ENCODE data around the gene CEP85. TPM values are rescaled to one million over a fixed set of nuclear protein-coding genes. Genes with fewer than 3 reads are reported as not detected.
A peak's percentile ranks its signal among the peaks of the same experiment; 100 is the strongest.

Gene CEP85
- total and polyA plus RNA-seq, 9 of the 15 experiments (the other 6 are each of a cell fraction or from before 2014, with no cell fraction given) = 42.1 to 140 (median 92.6) TPM

DNA sequence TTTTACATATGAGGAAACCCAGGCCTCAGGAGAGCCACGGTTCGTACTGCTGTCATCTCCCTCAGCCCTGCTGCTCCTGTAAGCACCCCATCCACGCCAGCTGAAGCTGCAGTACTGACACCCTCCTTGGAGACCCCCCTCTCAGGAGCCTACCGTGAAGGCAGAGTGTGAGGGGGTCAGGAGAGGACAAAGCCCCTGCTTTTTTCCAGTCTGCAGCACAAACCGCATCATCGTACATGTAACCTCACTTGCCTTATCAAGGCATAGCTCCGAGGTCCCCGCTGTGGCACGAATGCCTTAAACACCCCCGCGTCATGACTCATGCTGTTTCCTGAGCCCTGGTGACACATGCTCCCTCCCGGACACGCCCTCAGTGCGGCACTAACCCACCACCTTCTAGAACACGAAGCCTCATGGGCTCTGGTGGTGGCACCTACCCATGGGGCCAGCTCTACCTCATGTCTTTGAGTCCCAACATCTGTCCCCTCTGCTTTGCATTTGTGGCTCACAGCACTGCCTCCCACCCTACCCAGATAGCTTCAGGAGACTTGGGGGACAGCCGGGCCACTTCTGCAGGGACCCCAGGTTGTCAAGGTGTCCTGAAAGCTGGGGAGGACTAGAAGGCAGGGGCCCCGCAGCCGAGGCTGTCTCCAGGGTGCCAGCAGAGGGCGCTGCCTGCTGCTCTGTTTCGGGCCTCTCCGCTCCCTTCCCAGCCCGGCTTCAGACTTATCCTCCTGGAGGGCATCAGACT is 50.8 kb downstream of the CEP85 start (continued):
- TF ChIP-seq, protein P1, sequence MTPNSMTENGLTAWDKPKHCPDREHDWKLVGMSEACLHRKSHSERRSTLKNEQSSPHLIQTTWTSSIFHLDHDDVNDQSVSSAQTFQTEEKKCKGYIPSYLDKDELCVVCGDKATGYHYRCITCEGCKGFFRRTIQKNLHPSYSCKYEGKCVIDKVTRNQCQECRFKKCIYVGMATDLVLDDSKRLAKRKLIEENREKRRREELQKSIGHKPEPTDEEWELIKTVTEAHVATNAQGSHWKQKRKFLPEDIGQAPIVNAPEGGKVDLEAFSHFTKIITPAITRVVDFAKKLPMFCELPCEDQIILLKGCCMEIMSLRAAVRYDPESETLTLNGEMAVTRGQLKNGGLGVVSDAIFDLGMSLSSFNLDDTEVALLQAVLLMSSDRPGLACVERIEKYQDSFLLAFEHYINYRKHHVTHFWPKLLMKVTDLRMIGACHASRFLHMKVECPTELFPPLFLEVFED (CRISPR knock-in tag; conservative IDR thresholded peaks at IDR 0.05) = peak; percentile 8; the same call in 1 of the 2 replicates
- TF ChIP-seq CEBPB (tag; IDR thresholded peaks at IDR 0.05) (peak; percentile 89), HNRNPL (IDR thresholded peaks at IDR 0.05; ENCODE audit: low read depth, low read length) (0 out of 2 replicates have a peak, but pooled peaks have one; percentile 35), SAFB (IDR thresholded peaks at IDR 0.05; ENCODE audit: borderline replicate concordance, low read depth, low read length) (no peak), CHD1 (IDR thresholded peaks at IDR 0.05; ENCODE audit: low read length) (no peak), ZBTB8A (IDR thresholded peaks at IDR 0.05; ENCODE audit: partially characterized antibody) (no peak), BMI1 (IDR thresholded peaks at IDR 0.05; ENCODE audit: low read length) (no peak), TAF1 (IDR thresholded peaks at IDR 0.05; ENCODE audit: control insufficient read depth, extremely low read depth, insufficient read depth, low read length, severe bottlenecking) (peak; percentile 46), MCM7 (IDR thresholded peaks at IDR 0.05) (no peak), ZNF124 (CRISPR knock-in tag; IDR thresholded peaks at IDR 0.05) (no peak), TARDBP (IDR thresholded peaks at IDR 0.05) (no peak), RBM15 (IDR thresholded peaks at IDR 0.05; ENCODE audit: insufficient read depth, low read length) (no peak), CBX2 (IDR thresholded peaks at IDR 0.05; ENCODE audit: insufficient read depth, low read length, poor library complexity, severe bottlenecking) (no peak), FOXO4 (CRISPR knock-in tag; IDR thresholded peaks at IDR 0.05) (0 out of 2 replicates have a peak, but pooled peaks have one; percentile 36), CXXC5 (CRISPR knock-in tag; IDR thresholded peaks at IDR 0.05) (peak; percentile 91), NR2F6 (CRISPR knock-in tag; IDR thresholded peaks at IDR 0.05) (0 out of 2 replicates have a peak, but pooled peaks have one; percentile 56)
- TF ChIP-seq, protein P2, sequence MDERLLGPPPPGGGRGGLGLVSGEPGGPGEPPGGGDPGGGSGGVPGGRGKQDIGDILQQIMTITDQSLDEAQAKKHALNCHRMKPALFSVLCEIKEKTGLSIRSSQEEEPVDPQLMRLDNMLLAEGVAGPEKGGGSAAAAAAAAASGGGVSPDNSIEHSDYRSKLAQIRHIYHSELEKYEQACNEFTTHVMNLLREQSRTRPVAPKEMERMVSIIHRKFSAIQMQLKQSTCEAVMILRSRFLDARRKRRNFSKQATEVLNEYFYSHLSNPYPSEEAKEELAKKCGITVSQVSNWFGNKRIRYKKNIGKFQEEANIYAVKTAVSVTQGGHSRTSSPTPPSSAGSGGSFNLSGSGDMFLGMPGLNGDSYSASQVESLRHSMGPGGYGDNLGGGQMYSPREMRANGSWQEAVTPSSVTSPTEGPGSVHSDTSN (CRISPR knock-in tag; IDR thresholded peaks at IDR 0.05; ENCODE audit: low read depth) = no peak
- TF ChIP-seq, protein P2 (tag; conservative IDR thresholded peaks at IDR 0.05; ENCODE audit: low read depth) = peak; percentile 44; the same call in 1 of the 2 replicates
- TF ChIP-seq, protein P3, sequence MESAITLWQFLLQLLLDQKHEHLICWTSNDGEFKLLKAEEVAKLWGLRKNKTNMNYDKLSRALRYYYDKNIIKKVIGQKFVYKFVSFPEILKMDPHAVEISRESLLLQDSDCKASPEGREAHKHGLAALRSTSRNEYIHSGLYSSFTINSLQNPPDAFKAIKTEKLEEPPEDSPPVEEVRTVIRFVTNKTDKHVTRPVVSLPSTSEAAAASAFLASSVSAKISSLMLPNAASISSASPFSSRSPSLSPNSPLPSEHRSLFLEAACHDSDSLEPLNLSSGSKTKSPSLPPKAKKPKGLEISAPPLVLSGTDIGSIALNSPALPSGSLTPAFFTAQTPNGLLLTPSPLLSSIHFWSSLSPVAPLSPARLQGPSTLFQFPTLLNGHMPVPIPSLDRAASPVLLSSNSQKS (CRISPR knock-in tag; IDR thresholded peaks at IDR 0.05) = no peak
- TF ChIP-seq, protein P4, sequence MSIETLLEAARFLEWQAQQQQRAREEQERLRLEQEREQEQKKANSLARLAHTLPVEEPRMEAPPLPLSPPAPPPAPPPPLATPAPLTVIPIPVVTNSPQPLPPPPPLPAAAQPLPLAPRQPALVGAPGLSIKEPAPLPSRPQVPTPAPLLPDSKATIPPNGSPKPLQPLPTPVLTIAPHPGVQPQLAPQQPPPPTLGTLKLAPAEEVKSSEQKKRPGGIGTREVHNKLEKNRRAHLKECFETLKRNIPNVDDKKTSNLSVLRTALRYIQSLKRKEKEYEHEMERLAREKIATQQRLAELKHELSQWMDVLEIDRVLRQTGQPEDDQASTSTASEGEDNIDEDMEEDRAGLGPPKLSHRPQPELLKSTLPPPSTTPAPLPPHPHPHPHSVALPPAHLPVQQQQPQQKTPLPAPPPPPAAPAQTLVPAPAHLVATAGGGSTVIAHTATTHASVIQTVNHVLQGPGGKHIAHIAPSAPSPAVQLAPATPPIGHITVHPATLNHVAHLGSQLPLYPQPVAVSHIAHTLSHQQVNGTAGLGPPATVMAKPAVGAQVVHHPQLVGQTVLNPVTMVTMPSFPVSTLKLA (conservative IDR thresholded peaks at IDR 0.05) = peak; percentile 94 to 98

Measured in K562 (cell line).